ENCODE data around the gene YIF1A.

DNA sequence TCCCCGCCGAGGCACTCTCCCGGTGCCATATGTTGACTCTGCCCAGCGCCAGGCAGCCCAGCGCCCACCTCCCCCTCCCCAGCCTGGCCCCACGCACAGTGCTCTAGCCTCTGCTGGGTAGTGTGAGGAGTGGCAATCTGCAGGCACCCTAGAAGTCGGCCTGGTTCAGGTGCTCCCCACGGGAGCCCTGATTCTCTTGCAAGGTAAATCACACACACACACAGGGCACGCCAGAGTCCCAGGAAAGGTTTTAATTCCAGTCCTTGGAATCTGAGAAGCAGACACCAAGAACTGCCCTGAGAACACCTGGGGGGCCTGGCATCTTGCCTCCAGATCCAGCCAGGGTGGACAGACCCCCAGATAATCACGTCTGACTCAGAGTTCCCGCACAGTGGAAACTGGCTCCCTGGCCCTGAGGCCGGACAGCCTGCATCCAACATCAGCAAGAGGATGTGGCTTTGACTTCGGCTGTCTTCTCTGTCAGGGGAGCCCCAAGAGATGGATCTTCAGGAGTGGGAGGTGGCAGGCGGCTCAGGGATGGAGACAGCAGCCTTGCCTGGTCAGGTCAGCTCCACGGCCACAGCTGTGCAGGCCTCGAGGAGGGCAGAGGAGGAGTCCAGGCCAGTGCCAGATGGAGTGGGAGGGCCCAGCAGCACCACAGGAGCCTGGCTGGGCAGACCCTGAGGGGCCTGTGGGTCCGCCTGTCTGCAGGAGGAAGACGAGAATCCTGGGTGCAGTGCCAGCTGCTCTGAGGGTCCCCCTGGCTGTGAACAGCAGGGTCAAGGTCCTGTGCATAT is 48.4 kb upstream of the YIF1A start:
- TF ChIP-seq CTCF (IDR thresholded peaks at IDR 0.05) (no peak), POLR2A (IDR thresholded peaks at IDR 0.05) (no peak)

All from adrenal gland (tissue), 5 donors.